Measurements from ENCODE around the gene FBXO21.

- no peak for TF ChIP-seq KLF16 (CRISPR knock-in tag; IDR thresholded peaks at IDR 0.05)
- no peak for TF ChIP-seq MTA3 (CRISPR knock-in tag; IDR thresholded peaks at IDR 0.05)
- no peak for TF ChIP-seq DNMT3B (CRISPR knock-in tag; conservative IDR thresholded peaks at IDR 0.05)
- TF ChIP-seq EP300 (IDR thresholded peaks at IDR 0.05; ENCODE audit: low read depth in 2 of 2, low read length in 2 of 2), result no peak
- TF ChIP-seq EP300 (CRISPR knock-in tag; IDR thresholded peaks at IDR 0.05; ENCODE audit: borderline replicate concordance), result no peak
- no peak for TF ChIP-seq POGZ (CRISPR knock-in tag; IDR thresholded peaks at IDR 0.05)
- no peak for TF ChIP-seq RFX1 (IDR thresholded peaks at IDR 0.05)
- no peak for TF ChIP-seq REST (IDR thresholded peaks at IDR 0.05; ENCODE audit: borderline replicate concordance in 1 of 2, low read depth in 1 of 2, low read length in 2 of 2)
- no peak for TF ChIP-seq ZNF619 (CRISPR knock-in tag; IDR thresholded peaks at IDR 0.05)
- TF ChIP-seq CTCF (CRISPR knock-in tag; IDR thresholded peaks at IDR 0.05), result no peak
- TF ChIP-seq ZNF616 (CRISPR knock-in tag; IDR thresholded peaks at IDR 0.05; ENCODE audit: low read depth), result no peak
- TF ChIP-seq MLLT10 (CRISPR knock-in tag; IDR thresholded peaks at IDR 0.05), result no peak
- no peak for TF ChIP-seq TCF7L2 (IDR thresholded peaks at IDR 0.05; ENCODE audit: low read depth, low read length)
- TF ChIP-seq ZNF839 (CRISPR knock-in tag; IDR thresholded peaks at IDR 0.05; ENCODE audit: borderline replicate concordance), result no peak
- TF ChIP-seq U2AF1 (optimal IDR thresholded peaks at IDR 0.05; ENCODE audit: low read depth, low read length), result no peak
Measured at GRCh38 chr12:117111386-117111785, 78.9 kb downstream of the FBXO21 start.

All from HepG2 (cell line).